IPS-18c (cell line): ENCODE measurements around the gene MALAT1.
"Not testable (repeated sequence)": the region's sequence is repeated elsewhere in the genome, so short reads cannot be mapped to it uniquely, and the experiment has no call there.

Experiments
- H3K4me3 ChIP-seq: 2 replicates; pipeline ENCODE4 v1.7.0; 2013; ENCODE audit warnings: low read depth, mild to moderate bottlenecking, low read length, moderate library complexity; ENCODE audit not compliant: insufficient read depth
- H3K9me3 ChIP-seq: one replicate; pipeline ENCODE4 v1.6.1; 2013; ENCODE audit warnings: mild to moderate bottlenecking, low read length, moderate library complexity; ENCODE audit not compliant: control insufficient read depth, insufficient read depth

MALAT1 gene

DNA sequence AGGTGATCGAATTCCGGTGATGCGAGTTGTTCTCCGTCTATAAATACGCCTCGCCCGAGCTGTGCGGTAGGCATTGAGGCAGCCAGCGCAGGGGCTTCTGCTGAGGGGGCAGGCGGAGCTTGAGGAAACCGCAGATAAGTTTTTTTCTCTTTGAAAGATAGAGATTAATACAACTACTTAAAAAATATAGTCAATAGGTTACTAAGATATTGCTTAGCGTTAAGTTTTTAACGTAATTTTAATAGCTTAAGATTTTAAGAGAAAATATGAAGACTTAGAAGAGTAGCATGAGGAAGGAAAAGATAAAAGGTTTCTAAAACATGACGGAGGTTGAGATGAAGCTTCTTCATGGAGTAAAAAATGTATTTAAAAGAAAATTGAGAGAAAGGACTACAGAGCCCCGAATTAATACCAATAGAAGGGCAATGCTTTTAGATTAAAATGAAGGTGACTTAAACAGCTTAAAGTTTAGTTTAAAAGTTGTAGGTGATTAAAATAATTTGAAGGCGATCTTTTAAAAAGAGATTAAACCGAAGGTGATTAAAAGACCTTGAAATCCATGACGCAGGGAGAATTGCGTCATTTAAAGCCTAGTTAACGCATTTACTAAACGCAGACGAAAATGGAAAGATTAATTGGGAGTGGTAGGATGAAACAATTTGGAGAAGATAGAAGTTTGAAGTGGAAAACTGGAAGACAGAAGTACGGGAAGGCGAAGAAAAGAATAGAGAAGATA is at the start of gene MALAT1:
MALAT1 (plus strand) TSS at position 69 of the 736 bp plus-strand sequence.
- Histone ChIP-seq H3K4me3 (peak within 1 kb of the TSS; percentile 95), H3K9me3 (no peaks in the 10 kb centered on the region)

DNA sequence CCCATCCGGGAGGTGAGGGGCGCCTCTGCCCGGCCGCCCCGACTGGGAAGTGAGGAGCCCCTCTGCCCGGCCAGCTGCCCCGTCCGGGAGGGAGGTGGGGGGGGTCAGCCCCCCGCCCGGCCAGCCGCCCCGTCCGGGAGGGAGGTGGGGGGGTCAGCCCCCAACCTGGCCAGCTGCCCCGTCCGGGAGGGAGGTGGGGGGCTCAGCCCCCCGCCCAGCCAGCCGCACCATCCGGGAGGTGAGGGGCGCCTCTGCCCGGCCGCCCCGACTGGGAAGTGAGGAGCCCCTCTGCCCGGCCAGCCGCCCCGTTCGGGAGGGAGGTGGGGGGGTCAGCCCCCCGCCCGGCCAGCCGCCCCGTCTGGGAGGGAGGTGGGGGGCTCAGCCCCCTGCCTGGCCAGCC is 47.5 kb upstream of the MALAT1 start:
- H3K4me3 ChIP-seq, H3K9me3 ChIP-seq: not testable (repeated sequence)

DNA sequence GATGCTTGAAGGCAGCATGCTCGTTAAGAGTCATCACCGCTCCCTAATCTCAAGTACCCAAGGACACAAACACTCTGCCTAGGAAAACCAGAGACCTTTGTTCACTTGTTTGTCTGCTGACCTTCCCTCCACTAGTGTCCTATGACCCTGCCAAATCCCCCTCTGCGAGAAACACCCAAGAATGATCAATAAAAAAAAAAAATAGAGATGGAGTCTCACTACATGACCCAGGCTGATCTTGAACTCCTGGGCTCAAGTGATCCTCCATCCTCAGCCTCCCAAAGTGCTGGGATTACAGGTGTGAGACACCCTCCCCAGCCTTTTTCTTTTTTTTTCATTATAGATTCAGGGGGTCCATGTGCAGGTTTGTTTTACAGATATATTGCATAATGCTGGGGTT is 46.6 kb upstream of the MALAT1 start:
- H3K9me3 ChIP-seq, H3K4me3 ChIP-seq: not testable (repeated sequence)

DNA sequence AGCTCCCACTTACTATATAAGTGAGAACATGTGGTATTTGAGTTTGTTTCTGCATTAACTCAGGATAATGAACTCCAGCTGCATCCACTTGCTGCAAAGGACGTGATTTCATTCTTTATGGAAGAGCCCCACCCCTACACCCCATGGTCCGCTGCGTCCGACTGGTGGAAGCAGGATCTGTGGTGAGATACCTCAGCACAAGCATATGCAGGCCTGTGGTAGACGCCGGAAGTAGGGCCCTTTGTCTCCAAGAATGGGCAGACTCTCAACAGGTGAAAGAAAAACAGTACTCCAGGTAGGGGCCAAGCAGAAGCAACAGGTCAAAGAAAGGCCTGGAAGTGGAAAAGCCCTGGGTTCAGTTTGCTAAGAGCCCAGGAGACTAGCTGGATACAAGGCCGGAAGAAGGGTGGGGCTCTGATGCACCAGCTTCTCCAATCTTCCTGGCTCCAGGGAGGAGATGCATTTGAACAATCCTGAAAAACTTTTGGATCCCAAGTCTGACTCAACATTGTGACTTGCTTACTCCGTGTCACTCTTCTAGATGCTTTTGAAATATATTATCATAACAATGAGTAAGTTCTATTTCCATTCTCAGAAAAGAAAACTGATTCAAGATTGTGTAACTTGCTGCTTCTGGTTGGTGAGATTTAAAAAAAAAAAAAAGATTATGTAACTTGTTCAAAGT is 45.9 kb upstream of the MALAT1 start:
- Histone ChIP-seq H3K9me3 (no peaks in the 10 kb centered on the region), H3K4me3 (no peak overlapping the region)

- no peaks in the 10 kb centered on the region for H3K9me3 ChIP-seq
- no peak overlapping the region for H3K4me3 ChIP-seq
These were observed 44.5 kb upstream of the MALAT1 start for GRCh38 chr11:65454311-65454695.

DNA sequence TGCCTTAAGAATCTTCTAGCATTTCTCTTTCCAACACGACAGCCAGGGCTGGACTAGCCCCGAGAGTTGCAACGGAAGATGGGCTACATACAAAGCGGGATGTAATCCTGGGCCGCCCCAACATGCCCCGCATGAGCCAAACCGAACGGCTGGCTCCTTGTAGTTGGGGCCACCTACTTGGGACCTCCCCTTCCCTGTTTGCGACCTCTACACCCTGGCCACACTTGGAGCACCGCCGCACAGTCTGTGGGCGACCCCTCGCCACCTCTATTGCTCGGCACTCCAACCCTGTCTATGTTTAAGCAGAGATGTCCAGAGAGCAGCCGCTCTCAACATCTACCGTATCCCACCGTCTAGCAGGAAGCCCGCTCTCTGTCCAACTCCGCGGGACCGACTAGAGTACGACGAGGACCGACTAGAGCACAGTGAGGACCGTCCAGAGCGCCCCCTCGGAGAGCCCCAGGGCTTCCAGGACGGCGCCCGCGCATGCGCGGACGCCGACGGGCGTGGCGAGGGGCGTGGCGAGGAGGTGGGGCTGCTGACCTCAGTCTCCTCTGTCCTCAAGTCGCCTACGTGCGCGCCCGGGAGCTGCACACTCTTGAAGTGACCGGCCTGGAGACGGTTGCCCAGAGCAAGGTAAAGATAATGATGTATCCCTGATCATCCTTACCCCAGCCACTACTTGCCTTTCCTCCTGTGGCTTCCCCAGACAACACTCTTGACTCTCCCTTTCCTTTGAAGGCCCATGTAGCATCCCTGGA is 44.0 kb upstream of the MALAT1 start:
- H3K9me3 ChIP-seq, result no peaks in the 10 kb centered on the region
- H3K4me3 ChIP-seq, result peak overlapping the region; percentile 39; the same call in 1 of the 2 replicates

- H3K4me3 ChIP-seq, result no peak overlapping the region
- no peaks in the 10 kb centered on the region for H3K9me3 ChIP-seq
These were observed 42.4 kb upstream of the MALAT1 start for GRCh38 chr11:65456418-65456817.

GRCh38 chr11:65459552-65459951 is 39.3 kb upstream of the MALAT1 start:
- no peak overlapping the region for H3K4me3 ChIP-seq

DNA sequence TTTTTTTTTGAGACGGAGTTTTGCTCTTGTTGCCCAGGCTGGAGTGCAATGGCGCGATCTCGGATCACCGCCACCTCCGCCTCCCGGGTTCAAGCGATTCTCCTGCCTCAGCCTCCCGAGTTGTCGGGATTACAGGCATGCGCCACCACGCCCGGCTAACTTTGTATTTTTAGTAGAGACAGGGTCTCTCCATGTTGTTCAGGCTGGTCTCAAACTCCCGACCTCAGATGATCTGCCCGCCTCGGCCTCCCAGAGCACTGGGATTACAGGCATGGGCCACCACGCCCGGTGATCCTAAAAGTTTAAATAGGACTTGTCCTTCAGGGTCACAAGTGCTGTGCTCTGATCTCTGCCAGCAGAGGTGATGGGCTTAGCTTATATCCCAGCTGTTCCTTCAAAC is 33.4 kb upstream of the MALAT1 start:
- not testable (repeated sequence) for H3K9me3 ChIP-seq, H3K4me3 ChIP-seq

More at GRCh38 chr11:65459552-65459951, 39.3 kb upstream of the MALAT1 start:
- H3K9me3 ChIP-seq, result no peaks in the 10 kb centered on the region

DNA sequence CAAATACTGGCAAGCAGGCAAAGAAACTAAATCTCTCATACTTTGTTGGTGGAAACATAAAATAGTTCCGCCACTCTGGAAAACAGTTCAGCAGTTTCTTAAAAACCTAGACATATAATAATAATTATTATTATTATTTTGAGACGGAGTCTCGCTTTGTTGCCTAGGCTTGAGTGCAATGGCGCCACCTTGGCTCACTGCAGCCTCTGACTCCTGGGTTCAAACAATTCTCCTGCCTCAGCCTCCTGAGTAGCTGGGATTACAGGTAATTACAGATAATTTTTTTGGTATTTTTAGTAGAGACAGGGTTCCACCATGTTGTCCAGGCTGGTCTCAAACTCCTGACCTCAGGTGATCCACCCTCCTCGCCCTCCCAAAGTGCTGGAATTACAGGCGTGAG is 31.5 kb upstream of the MALAT1 start:
- not testable (repeated sequence) for H3K9me3 ChIP-seq, H3K4me3 ChIP-seq

GRCh38 chr11:65468874-65469333 is 29.9 kb upstream of the MALAT1 start:
- H3K9me3 ChIP-seq, result no peaks in the 10 kb centered on the region
- H3K4me3 ChIP-seq, result no peak overlapping the region

- H3K4me3 ChIP-seq, result no peak overlapping the region
- H3K9me3 ChIP-seq, result no peaks in the 10 kb centered on the region
These were observed 28.3 kb upstream of the MALAT1 start for GRCh38 chr11:65470433-65471049.

DNA sequence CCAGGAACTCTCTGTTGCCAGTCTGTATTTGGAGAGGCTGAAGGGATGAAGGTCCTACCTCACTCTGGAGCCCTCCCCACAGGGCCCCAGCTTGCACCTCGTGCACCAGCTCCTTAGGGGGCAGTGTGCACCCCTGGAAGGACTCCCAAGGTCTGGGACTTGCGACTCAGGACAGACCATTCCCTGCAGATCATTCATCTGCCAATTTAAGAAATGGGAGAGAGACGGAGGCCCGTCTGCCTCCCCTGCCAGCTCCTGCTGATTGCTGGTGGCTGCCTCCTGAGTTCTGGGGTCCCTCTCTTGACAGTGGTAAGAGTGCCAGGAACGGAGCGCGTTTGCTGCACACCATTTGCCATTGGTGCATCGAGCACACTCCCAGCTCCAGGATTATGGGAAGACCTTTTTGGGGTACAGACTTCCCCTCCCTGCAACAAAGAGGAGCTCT is 27.4 kb upstream of the MALAT1 start:
- Histone ChIP-seq H3K9me3 (no peaks in the 10 kb centered on the region), H3K4me3 (no peak overlapping the region)

DNA sequence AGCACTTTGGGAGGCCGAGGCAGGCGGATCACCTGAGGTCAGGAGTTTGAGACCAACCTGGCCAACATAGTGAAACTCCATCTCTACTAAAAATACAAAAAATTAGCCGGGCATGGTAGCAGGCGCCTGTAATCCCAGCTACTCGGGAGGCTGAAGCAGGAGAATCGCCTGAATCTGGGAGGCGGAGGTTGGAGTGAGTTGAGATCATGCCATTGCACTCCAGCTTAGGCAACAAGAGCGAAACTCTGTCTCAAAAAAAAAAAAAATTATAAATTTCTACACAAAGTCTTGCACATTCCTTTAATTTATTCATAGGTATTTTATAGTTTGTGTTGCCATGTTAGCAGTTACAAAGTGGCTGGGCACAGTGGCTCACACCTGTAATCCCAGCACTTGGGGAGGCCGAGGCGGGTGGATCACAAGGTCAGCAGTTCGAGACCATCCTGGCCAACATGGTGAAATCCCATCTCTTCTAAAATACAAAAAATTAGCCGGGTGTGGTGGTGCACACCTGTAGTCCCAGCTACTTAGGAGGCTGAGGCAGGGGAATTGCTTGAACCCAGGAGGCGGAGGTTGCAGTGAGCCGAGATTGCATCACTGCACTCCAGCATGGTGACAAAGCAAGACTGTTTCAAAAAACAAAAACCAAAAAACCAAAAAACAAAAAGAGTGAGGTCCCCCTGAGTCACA is 26.1 kb upstream of the MALAT1 start:
- H3K9me3 ChIP-seq, H3K4me3 ChIP-seq: not testable (repeated sequence)

DNA sequence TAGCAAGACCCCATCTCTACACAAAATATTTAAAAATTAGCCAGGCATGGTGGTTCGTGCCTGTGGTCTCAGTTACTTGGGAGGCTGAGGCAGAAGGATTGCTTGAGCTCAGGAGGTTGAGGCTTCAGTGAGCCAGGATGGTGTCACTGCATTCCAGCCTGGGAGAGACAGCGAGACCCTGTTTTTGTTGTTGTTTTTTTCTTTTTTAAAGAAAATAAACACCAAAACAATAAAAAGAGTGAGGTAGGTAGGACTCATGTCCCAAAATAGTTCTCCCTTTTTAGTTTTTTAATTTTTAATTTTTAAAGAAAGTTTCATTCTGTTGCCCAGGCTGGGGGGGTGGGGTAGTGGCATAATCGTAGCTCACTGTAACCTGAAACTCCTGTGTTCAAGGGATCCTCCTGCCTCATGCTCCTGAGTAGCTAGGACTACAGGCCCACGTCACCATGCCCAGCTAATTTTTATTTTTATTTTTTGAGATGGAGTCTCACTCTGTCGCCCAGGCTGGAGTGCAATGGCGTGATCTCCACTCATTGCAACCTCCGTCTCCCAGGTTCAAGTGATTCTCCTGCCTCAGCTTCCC is 25.5 kb upstream of the MALAT1 start:
- no peaks in the 10 kb centered on the region for H3K9me3 ChIP-seq
- H3K4me3 ChIP-seq, result no peak overlapping the region

- no peak overlapping the region for H3K4me3 ChIP-seq
- H3K9me3 ChIP-seq, result no peaks in the 10 kb centered on the region
These were observed 24.0 kb upstream of the MALAT1 start for GRCh38 chr11:65474864-65475263.
